ENCODE results near the gene MAST2. TPM values are rescaled to one million over a fixed set of nuclear protein-coding genes. Genes with fewer than 3 reads are reported as not detected.

Gene MAST2
- total and polyA plus RNA-seq, 2 of the 13 experiments (the other 11 are each of a cell fraction or from before 2014, with no cell fraction given) = 15.3 to 23.0 TPM

- TF ChIP-seq SAP130 (CRISPR knock-in tag; IDR thresholded peaks at IDR 0.05; ENCODE audit: low read depth) (peak; percentile 33; the same call in 1 of the 2 replicates), MED1 (CRISPR knock-in tag; IDR thresholded peaks at IDR 0.05) (0 out of 2 replicates have a peak, but pooled peaks have one; percentile 19), UBTF (CRISPR knock-in tag; IDR thresholded peaks at IDR 0.05) (peak; percentile 41; the same call in 1 of the 2 replicates), HNF4G (IDR thresholded peaks at IDR 0.05; ENCODE audit: borderline replicate concordance, low read depth, low read length) (peak; percentile 54), HNF4G (CRISPR knock-in tag; IDR thresholded peaks at IDR 0.05; ENCODE audit: borderline replicate concordance, low read depth) (no peak), ZNF710 (CRISPR knock-in tag; IDR thresholded peaks at IDR 0.05; ENCODE audit: borderline replicate concordance) (0 out of 2 replicates have a peak, but pooled peaks have one; percentile 49), RAD51 (IDR thresholded peaks at IDR 0.05; ENCODE audit: borderline replicate concordance) (no peak), ZBTB20 (CRISPR knock-in tag; IDR thresholded peaks at IDR 0.05; ENCODE audit: borderline replicate concordance, low read depth) (peak; percentile 43; the same call in 1 of the 2 replicates), MED8 (CRISPR knock-in tag; IDR thresholded peaks at IDR 0.05; ENCODE audit: insufficient replicate concordance) (no peak), STAT6 (CRISPR knock-in tag; IDR thresholded peaks at IDR 0.05; ENCODE audit: borderline replicate concordance) (no peak), FOXP4 (CRISPR knock-in tag; IDR thresholded peaks at IDR 0.05) (0 out of 2 replicates have a peak, but pooled peaks have one; percentile 40), ZNF766 (CRISPR knock-in tag; IDR thresholded peaks at IDR 0.05; ENCODE audit: borderline replicate concordance) (no peak), PAXIP1 (CRISPR knock-in tag; conservative IDR thresholded peaks at IDR 0.05) (peak; percentile 58), ZNF543 (CRISPR knock-in tag; IDR thresholded peaks at IDR 0.05) (no peak), SOX5 (CRISPR knock-in tag; IDR thresholded peaks at IDR 0.05; ENCODE audit: borderline replicate concordance) (0 out of 2 replicates have a peak, but pooled peaks have one; percentile 58)
Measured at GRCh38 chr1:45867697-45868348, 64.4 kb downstream of the MAST2 start (continued).

Measured in HepG2 (cell line).